Activated CD4-positive, alpha-beta T cell treated with anti-CD3 and anti-CD28 coated beads for 24 hours (primary cell): ENCODE results near the gene IFRD1.
"Not testable (repeated sequence)": the region's sequence is repeated elsewhere in the genome, so short reads cannot be mapped to it uniquely, and the experiment has no call there.

Experiments used
- DNase-seq, 2 donors: peaks; one replicate each; pipeline ENCODE4 v3.0.0-alpha.2; 2020; ENCODE audit warnings: low read depth in 2 of 2

Gene IFRD1

GRCh38 chr7:112516418-112516817 is 66.2 kb downstream of the IFRD1 start:
- DNase-seq, result not testable (repeated sequence)

- no peak for DNase-seq
Measured at GRCh38 chr7:112517487-112517886, 67.2 kb downstream of the IFRD1 start.

- no peak for DNase-seq
Measured at GRCh38 chr7:112520787-112521186, 70.5 kb downstream of the IFRD1 start.

DNA sequence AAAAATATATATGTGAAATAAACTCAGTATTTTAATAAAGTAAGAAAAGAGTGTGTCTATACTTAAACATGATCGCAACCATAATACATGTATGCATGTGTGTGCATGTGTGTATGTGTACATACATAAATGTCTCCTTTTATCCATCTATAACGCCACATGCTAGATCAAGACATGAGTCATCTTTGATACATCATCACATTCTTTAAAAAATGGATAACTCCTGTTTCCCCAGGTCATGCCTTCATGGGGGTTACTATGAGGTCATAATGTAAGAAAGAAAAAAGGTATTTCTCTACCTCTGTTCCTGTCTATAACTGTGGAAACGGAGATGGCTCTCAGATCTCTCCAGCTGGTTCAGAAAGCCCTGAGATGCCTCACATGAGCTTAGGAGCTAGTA is 71.7 kb downstream of the IFRD1 start:
- no peak for DNase-seq

DNA sequence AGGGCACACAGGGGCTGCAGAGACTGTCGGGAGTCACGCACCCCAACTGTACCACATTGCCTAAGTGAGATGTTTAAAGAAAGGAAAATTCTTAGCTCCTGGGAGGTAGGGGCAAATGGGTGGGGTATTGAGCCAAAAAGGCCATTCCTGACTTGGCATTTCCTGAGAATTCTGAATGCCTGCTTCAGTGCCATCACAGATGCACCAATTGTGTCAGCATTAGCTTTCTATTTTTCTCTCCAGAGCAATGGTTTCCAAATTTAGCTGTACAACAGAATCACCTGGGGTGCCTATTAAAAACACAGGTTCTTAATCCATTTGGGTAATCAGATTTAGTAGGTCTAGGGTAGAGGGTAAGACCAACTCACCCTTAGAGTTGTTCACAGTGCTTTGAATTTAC is 73.6 kb downstream of the IFRD1 start:
- DNase-seq, result no peak
